ENCODE results near the gene DYNC1I2. TPM values are rescaled to one million over a fixed set of nuclear protein-coding genes. Genes with fewer than 3 reads are reported as not detected.

DYNC1I2 gene
- total and polyA plus RNA-seq, 2 donors (not counting 3 experiments of a cell fraction or from before 2014, with no cell fraction given) = 131 to 138 TPM

- Histone ChIP-seq H3K9me3 (replicated peaks; ENCODE audit: control insufficient read depth, insufficient read depth, low read length) (no peaks in the 10 kb centered on the region), H3K79me2 (ENCODE audit: control insufficient read depth, insufficient read depth, low read length) (no peaks in the 10 kb centered on the region)
- POLR2A ChIA-PET = no interaction called here
Measured at GRCh38 chr2:171669121-171669520, 18.1 kb upstream of the DYNC1I2 start.

GRCh38 chr2:171670655-171671054, 16.6 kb upstream of the DYNC1I2 start:
- DNase-seq (ENCODE audit: low read depth, low spot score) (no peak), FAIRE-seq (no peak)
- Histone ChIP-seq H3K4me1 (ENCODE audit: control insufficient read depth, extremely low read depth, insufficient read depth, low read length) (no peaks in the 10 kb centered on the region), H3K79me2 (ENCODE audit: control insufficient read depth, insufficient read depth, low read length) (no peaks in the 10 kb centered on the region), H3K9me3 (replicated peaks; ENCODE audit: control insufficient read depth, insufficient read depth, low read length) (no peaks in the 10 kb centered on the region), H3K9ac (replicated peaks; ENCODE audit: extremely low read depth, insufficient read depth, low read length) (no peak overlapping the region), H3K9me1 (replicated peaks; ENCODE audit: control insufficient read depth, extremely low read depth, insufficient read depth, low read length) (no peaks in the 10 kb centered on the region), H3K27ac (ENCODE audit: insufficient read depth, low read depth, low read length) (no peak overlapping the region), H3K36me3 (ENCODE audit: control insufficient read depth in 2 of 2, extremely low read depth in 1 of 2, insufficient read depth in 2 of 2, low read length in 2 of 2) (no peaks in the 10 kb centered on the region), H3K27me3 (ENCODE audit: control insufficient read depth in 2 of 2, insufficient read depth in 2 of 2, low read length in 2 of 2) (peaks cover 5 to 11% of the 10 kb centered on the region in 2 experiments), H3K4me2 (ENCODE audit: insufficient read depth, low read length) (no peak overlapping the region), H4K20me1 (replicated peaks; ENCODE audit: control insufficient read depth, extremely low read depth, insufficient read depth, low read length) (no peaks in the 10 kb centered on the region), H3K4me3 (replicated peaks in 1 of 3; ENCODE audit: insufficient read depth in 1 of 3, low read depth in 1 of 3, low read length in 3 of 3) (no peak overlapping the region), H2AFZ (ENCODE audit: low read depth, low read length) (no peak overlapping the region)
- ChIA-PET CTCF (no interaction called here), POLR2A (no interaction called here)
- dilution Hi-C loops (cut with MboI; ENCODE audit: extremely low pct_ligation_motif_present, low sequenced_read_pairs) = no loop called here
- BruUV-seq (replicated peaks) = no TSS peak
- intact Hi-C loops (cut with micrococcal nuclease) = no loop called here
- TF ChIP-seq POLR2A (IDR thresholded peaks at IDR 0.05; ENCODE audit: low read depth, low read length) = no peak
- no peak for TF ChIP-seq MYC (IDR thresholded peaks at IDR 0.05; ENCODE audit: low read depth, low read length)
- TF ChIP-seq POLR2AphosphoS5 (IDR thresholded peaks at IDR 0.05; ENCODE audit: insufficient read depth, low read depth, low read length) = no peak
- no peak for TF ChIP-seq CTCF (IDR thresholded peaks at IDR 0.05; ENCODE audit: extremely low read depth in 1 of 2, insufficient read depth in 1 of 2, low read depth in 1 of 2, low read length in 2 of 2)
- TF ChIP-seq FOS (IDR thresholded peaks at IDR 0.05; ENCODE audit: borderline replicate concordance, insufficient read depth, low read length) = no peak
- TF ChIP-seq JUN (IDR thresholded peaks at IDR 0.05; ENCODE audit: borderline replicate concordance, insufficient read depth, insufficient read length, low read depth) = no peak
- no peak for TF ChIP-seq GATA2 (IDR thresholded peaks at IDR 0.05; ENCODE audit: insufficient read depth, insufficient read length, low read depth, low read length)
- TF ChIP-seq MAX (IDR thresholded peaks at IDR 0.05; ENCODE audit: insufficient read depth, insufficient read length) = no peak
- no peak for TF ChIP-seq EZH2 (IDR thresholded peaks at IDR 0.05; ENCODE audit: borderline replicate concordance, low read depth, low read length, severe bottlenecking)

More at GRCh38 chr2:171669121-171669520, 18.1 kb upstream of the DYNC1I2 start:
- Histone ChIP-seq H3K9me1 (replicated peaks; ENCODE audit: control insufficient read depth, extremely low read depth, insufficient read depth, low read length) (no peaks in the 10 kb centered on the region), H3K4me2 (ENCODE audit: insufficient read depth, low read length) (no peak overlapping the region), H4K20me1 (replicated peaks; ENCODE audit: control insufficient read depth, extremely low read depth, insufficient read depth, low read length) (no peaks in the 10 kb centered on the region), H3K4me3 (replicated peaks in 1 of 3; ENCODE audit: insufficient read depth in 1 of 3, low read depth in 1 of 3, low read length in 3 of 3) (no peak overlapping the region), H3K9ac (replicated peaks; ENCODE audit: extremely low read depth, insufficient read depth, low read length) (no peak overlapping the region), H3K27me3 (ENCODE audit: control insufficient read depth in 2 of 2, insufficient read depth in 2 of 2, low read length in 2 of 2) (peaks cover 5 to 14% of the 10 kb centered on the region in 2 experiments), H3K4me1 (ENCODE audit: control insufficient read depth, extremely low read depth, insufficient read depth, low read length) (no peaks in the 10 kb centered on the region), H3K27ac (ENCODE audit: insufficient read depth, low read depth, low read length) (no peak overlapping the region), H2AFZ (ENCODE audit: low read depth, low read length) (no peak overlapping the region), H3K36me3 (ENCODE audit: control insufficient read depth in 2 of 2, extremely low read depth in 1 of 2, insufficient read depth in 2 of 2, low read length in 2 of 2) (no peaks in the 10 kb centered on the region)
- CTCF ChIA-PET = no interaction called here
- no TSS peak for BruUV-seq (replicated peaks)
- DNase-seq (ENCODE audit: low read depth, low spot score) (no peak), FAIRE-seq (no peak)
- TF ChIP-seq GATA2 (IDR thresholded peaks at IDR 0.05; ENCODE audit: insufficient read depth, insufficient read length, low read depth, low read length) (no peak), FOS (IDR thresholded peaks at IDR 0.05; ENCODE audit: borderline replicate concordance, insufficient read depth, low read length) (no peak), EZH2 (IDR thresholded peaks at IDR 0.05; ENCODE audit: borderline replicate concordance, low read depth, low read length, severe bottlenecking) (no peak), POLR2A (IDR thresholded peaks at IDR 0.05; ENCODE audit: low read depth, low read length) (no peak)
- dilution Hi-C loops (cut with MboI; ENCODE audit: extremely low pct_ligation_motif_present, low sequenced_read_pairs) = no loop called here
- intact Hi-C loops (cut with micrococcal nuclease) = no loop called here
